Endothelial cell (in vitro differentiated cells): ENCODE results near the gene C10orf71. TPM values are rescaled to one million over a fixed set of nuclear protein-coding genes. Genes with fewer than 3 reads are reported as not detected.

Experiments used
- DNase-seq: peaks from one replicate; pipeline ENCODE4 v3.0.0; 2021; ENCODE audit warnings: low spot score
- H3K27ac Mint-ChIP-seq: one replicate; pipeline ENCODE4 v1.8.0; 2021; ENCODE audit warnings: mixed read lengths, inconsistent platforms; ENCODE audit not compliant: unreplicated experiment
- H3K27me3 Mint-ChIP-seq: one replicate; pipeline ENCODE4 v1.8.0; 2021; ENCODE audit warnings: mild to moderate bottlenecking, moderate library complexity, mixed read lengths, inconsistent platforms; ENCODE audit not compliant: unreplicated experiment
- H3K36me3 Mint-ChIP-seq: one replicate; pipeline ENCODE4 v1.8.0; 2021; ENCODE audit warnings: mild to moderate bottlenecking, low read depth, mixed read lengths, inconsistent platforms; ENCODE audit not compliant: unreplicated experiment
- H3K4me1 Mint-ChIP-seq: one replicate; pipeline ENCODE4 v1.8.0; 2021; ENCODE audit warnings: mild to moderate bottlenecking, mixed read lengths, inconsistent platforms; ENCODE audit not compliant: unreplicated experiment
- H3K4me3 Mint-ChIP-seq: one replicate; pipeline ENCODE4 v1.8.0; 2021; ENCODE audit warnings: mild to moderate bottlenecking, mixed read lengths, inconsistent platforms; ENCODE audit not compliant: unreplicated experiment
- H3K9me3 Mint-ChIP-seq: one replicate; pipeline ENCODE4 v1.8.0; 2021; ENCODE audit warnings: mixed read lengths, inconsistent platforms; ENCODE audit not compliant: unreplicated experiment
- CTCF ChIP-seq: fragments of 200-600 bp; sonication (generic); IDR thresholded peaks from one replicate; pipeline ENCODE4 v1.5.0; 2021; ENCODE audit warnings: antibody characterized with exemption; ENCODE audit not compliant: unreplicated experiment
- total RNA-seq: library from RNA; stranded (reverse); fragmentation: NEBNext Ultra II Directional; extraction: Animal tissue kit (Norgen Biotek cat#: 25700); gene quantifications from one replicate; pipeline ENCODE4 v1.2.1, GENCODE V29; 2021; ENCODE audit not compliant: unreplicated experiment

The C10orf71 gene
- total RNA-seq, 1 donor from 2014 or later: not detected

GRCh38 chr10:49334964-49335363 is 36.0 kb downstream of the C10orf71 start:
- Mint-ChIP-seq H3K36me3 (peaks cover 8% of the 10 kb centered on the region), H3K4me3 (no peak overlapping the region), H3K27me3 (peaks cover 6% of the 10 kb centered on the region), H3K9me3 (peaks cover 5% of the 10 kb centered on the region), H3K27ac (no peak overlapping the region), H3K4me1 (peaks cover 15% of the 10 kb centered on the region)
- DNase-seq: no peak
- TF ChIP-seq CTCF: no peak

- H3K36me3 Mint-ChIP-seq: peaks cover 8% of the 10 kb centered on the region
- H3K27ac Mint-ChIP-seq: no peak overlapping the region
Observed at GRCh38 chr10:49335364-49335972, 36.5 kb downstream of the C10orf71 start.

GRCh38 chr10:49338604-49339003 is 39.6 kb downstream of the C10orf71 start:
- TF ChIP-seq CTCF: no peak
- H3K9me3 Mint-ChIP-seq: peaks cover 5% of the 10 kb centered on the region
- peaks cover 3% of the 10 kb centered on the region for H3K27me3 Mint-ChIP-seq
- H3K4me3 Mint-ChIP-seq: no peak overlapping the region
- DNase-seq: no peak
- H3K36me3 Mint-ChIP-seq: peaks cover 8% of the 10 kb centered on the region
- no peak overlapping the region for H3K27ac Mint-ChIP-seq
- peaks cover 15% of the 10 kb centered on the region for H3K4me1 Mint-ChIP-seq

More at GRCh38 chr10:49335364-49335972, 36.5 kb downstream of the C10orf71 start:
- DNase-seq: no peak
- peaks cover 5% of the 10 kb centered on the region for H3K9me3 Mint-ChIP-seq
- H3K4me3 Mint-ChIP-seq: no peak overlapping the region
- no peak for TF ChIP-seq CTCF
- H3K4me1 Mint-ChIP-seq: peaks cover 15% of the 10 kb centered on the region
- H3K27me3 Mint-ChIP-seq: peaks cover 6% of the 10 kb centered on the region

GRCh38 chr10:49344840-49345239 is 45.9 kb downstream of the C10orf71 start:
- no peaks in the 10 kb centered on the region for H3K36me3 Mint-ChIP-seq
- peaks cover 5% of the 10 kb centered on the region for H3K27me3 Mint-ChIP-seq
- no peaks in the 10 kb centered on the region for H3K4me1 Mint-ChIP-seq
- H3K27ac Mint-ChIP-seq: no peak overlapping the region
- TF ChIP-seq CTCF: no peak
- DNase-seq: no peak
- no peaks in the 10 kb centered on the region for H3K9me3 Mint-ChIP-seq
- no peak overlapping the region for H3K4me3 Mint-ChIP-seq

GRCh38 chr10:49347342-49347741 is 48.4 kb downstream of the C10orf71 start:
- H3K27me3 Mint-ChIP-seq: peaks cover 10% of the 10 kb centered on the region
- no peak overlapping the region for H3K27ac Mint-ChIP-seq
- no peak for DNase-seq
- H3K36me3 Mint-ChIP-seq: peaks cover 7% of the 10 kb centered on the region
- H3K4me1 Mint-ChIP-seq: no peaks in the 10 kb centered on the region
- H3K4me3 Mint-ChIP-seq: no peak overlapping the region
- no peak for TF ChIP-seq CTCF
- H3K9me3 Mint-ChIP-seq: no peaks in the 10 kb centered on the region
